ENCODE measurements around the gene FRAT2.

The FRAT2 gene

GRCh38 chr10:97307441-97307840 is 27.1 kb downstream of the FRAT2 start:
- Histone ChIP-seq H3F3A (ENCODE audit: control insufficient read depth, insufficient read depth) (no peaks in the 10 kb centered on the region), H3K79me2 (ENCODE audit: control insufficient read depth, low read length) (no peaks in the 10 kb centered on the region), H3K36me3 (ENCODE audit: control insufficient read depth, low read length) (no peaks in the 10 kb centered on the region), H3K4me3 (ENCODE audit: low read length) (no peak overlapping the region), H3K4me2 (ENCODE audit: low read length) (no peak overlapping the region), H3K9me3 (ENCODE audit: control insufficient read depth, insufficient read depth, low read length) (no peaks in the 10 kb centered on the region), H3K27me3 (ENCODE audit: control insufficient read depth, low read length) (no peaks in the 10 kb centered on the region; the same call in 1 of the 2 replicates), H3K9me2 (replicated peaks; ENCODE audit: control insufficient read depth, low read length) (no peaks in the 10 kb centered on the region), H3K4me1 (ENCODE audit: control insufficient read depth, low read length) (peaks cover 16% of the 10 kb centered on the region), H3K27ac (ENCODE audit: low read depth, low read length) (no peak overlapping the region), H4K20me1 (ENCODE audit: control insufficient read depth, insufficient read depth, low read depth, low read length) (no peaks in the 10 kb centered on the region)
- no peak for TF ChIP-seq CTCF (IDR thresholded peaks at IDR 0.05; ENCODE audit: low read depth, low read length, poor library complexity, severe bottlenecking)
- TF ChIP-seq EZH2phosphoT487 (IDR thresholded peaks at IDR 0.05; ENCODE audit: borderline replicate concordance, low read length): no peak

- no peaks in the 10 kb centered on the region for H4K20me1 ChIP-seq (ENCODE audit: control insufficient read depth, insufficient read depth, low read depth, low read length)
- no peak overlapping the region for H3K27ac ChIP-seq (ENCODE audit: low read depth, low read length)
- H3K4me2 ChIP-seq (ENCODE audit: low read length): no peak overlapping the region
- H3K27me3 ChIP-seq (ENCODE audit: control insufficient read depth, low read length): 0 out of 2 replicates have a peak, but pooled peaks cover 2% of the 10 kb centered on the region
- no peaks in the 10 kb centered on the region for H3K9me3 ChIP-seq (ENCODE audit: control insufficient read depth, insufficient read depth, low read length)
- no peaks in the 10 kb centered on the region for H3K36me3 ChIP-seq (ENCODE audit: control insufficient read depth, low read length)
- H3F3A ChIP-seq (ENCODE audit: control insufficient read depth, insufficient read depth): no peaks in the 10 kb centered on the region
- no peak overlapping the region for H3K4me3 ChIP-seq (ENCODE audit: low read length)
- H3K9me2 ChIP-seq (replicated peaks; ENCODE audit: control insufficient read depth, low read length): no peaks in the 10 kb centered on the region
- TF ChIP-seq CTCF (IDR thresholded peaks at IDR 0.05; ENCODE audit: low read depth, low read length, poor library complexity, severe bottlenecking) (no peak), EZH2phosphoT487 (IDR thresholded peaks at IDR 0.05; ENCODE audit: borderline replicate concordance, low read length) (no peak)
- H3K79me2 ChIP-seq (ENCODE audit: control insufficient read depth, low read length): no peaks in the 10 kb centered on the region
- H3K4me1 ChIP-seq (ENCODE audit: control insufficient read depth, low read length): no peaks in the 10 kb centered on the region
These were observed 32.3 kb downstream of the FRAT2 start for GRCh38 chr10:97302088-97302791.

- Histone ChIP-seq H3K27ac (ENCODE audit: low read depth, low read length) (no peak overlapping the region), H3K79me2 (ENCODE audit: control insufficient read depth, low read length) (no peaks in the 10 kb centered on the region), H3F3A (ENCODE audit: control insufficient read depth, insufficient read depth) (no peaks in the 10 kb centered on the region), H3K9me2 (replicated peaks; ENCODE audit: control insufficient read depth, low read length) (no peaks in the 10 kb centered on the region), H3K9me3 (ENCODE audit: control insufficient read depth, insufficient read depth, low read length) (no peaks in the 10 kb centered on the region), H3K36me3 (ENCODE audit: control insufficient read depth, low read length) (no peaks in the 10 kb centered on the region), H3K4me3 (ENCODE audit: low read length) (no peak overlapping the region), H4K20me1 (ENCODE audit: control insufficient read depth, insufficient read depth, low read depth, low read length) (no peaks in the 10 kb centered on the region), H3K4me1 (ENCODE audit: control insufficient read depth, low read length) (no peaks in the 10 kb centered on the region), H3K27me3 (ENCODE audit: control insufficient read depth, low read length) (0 out of 2 replicates have a peak, but pooled peaks cover 2% of the 10 kb centered on the region), H3K4me2 (ENCODE audit: low read length) (no peak overlapping the region)
- TF ChIP-seq CTCF (IDR thresholded peaks at IDR 0.05; ENCODE audit: low read depth, low read length, poor library complexity, severe bottlenecking): no peak
- no peak for TF ChIP-seq EZH2phosphoT487 (IDR thresholded peaks at IDR 0.05; ENCODE audit: borderline replicate concordance, low read length)
These were observed 33.5 kb downstream of the FRAT2 start for GRCh38 chr10:97300980-97301379.
